GM18909 (cell line): ENCODE results near the gene SPIC.
"Not testable (repeated sequence)": the region's sequence is repeated elsewhere in the genome, so short reads cannot be mapped to it uniquely, and the experiment has no call there.

Experiments used
- ATAC-seq: cut with Tn5 transposase; IDR thresholded peaks from one replicate; pipeline ENCODE4 v1.9.1; 2021; ENCODE audit warnings: mild to moderate bottlenecking; ENCODE audit not compliant: unreplicated experiment, poor library complexity

The SPIC gene

GRCh38 chr12:101474711-101475386, at the start of gene SPIC:
Gene SPIC (plus strand): TSS chr12:101475336. CDS start chr12:101476905, 1,569 bp downstream.
- ATAC-seq: no peak

- no peak for ATAC-seq
These were observed 44.7 kb upstream of the SPIC start for GRCh38 chr12:101430456-101430855.

- ATAC-seq: no peak
These were observed 39.0 kb upstream of the SPIC start for GRCh38 chr12:101436136-101436535.

- ATAC-seq: no peak
These were observed 35.9 kb upstream of the SPIC start for GRCh38 chr12:101439236-101439635.

- ATAC-seq: no peak
These were observed 33.5 kb upstream of the SPIC start for GRCh38 chr12:101441461-101442224.

- no peak for ATAC-seq
These were observed 19.5 kb upstream of the SPIC start for GRCh38 chr12:101455685-101456084.

- no peak for ATAC-seq
These were observed 15.3 kb upstream of the SPIC start for GRCh38 chr12:101459642-101460346.

GRCh38 chr12:101468948-101469347, 6.2 kb upstream of the SPIC start:
- ATAC-seq: no peak

- no peak for ATAC-seq
These were observed 4.2 kb upstream of the SPIC start for GRCh38 chr12:101470939-101471338.

GRCh38 chr12:101471878-101472277, 3.3 kb upstream of the SPIC start:
- not testable (repeated sequence) for ATAC-seq

- no peak for ATAC-seq
These were observed 888 bp upstream of the SPIC start for GRCh38 chr12:101474248-101474647.

- ATAC-seq: no peak
These were observed 692 bp downstream of the SPIC start for GRCh38 chr12:101475751-101476305.

GRCh38 chr12:101480849-101481248, 5.7 kb downstream of the SPIC start:
- ATAC-seq: no peak

GRCh38 chr12:101485021-101485420, 9.9 kb downstream of the SPIC start:
- ATAC-seq: no peak

GRCh38 chr12:101488469-101488868, 13.3 kb downstream of the SPIC start:
- ATAC-seq: no peak

- no peak for ATAC-seq
These were observed 15.3 kb downstream of the SPIC start for GRCh38 chr12:101490286-101490920.

- no peak for ATAC-seq
These were observed 16.2 kb downstream of the SPIC start for GRCh38 chr12:101491329-101491728.

GRCh38 chr12:101493556-101493955, 18.4 kb downstream of the SPIC start:
- no peak for ATAC-seq

- ATAC-seq: no peak
These were observed 23.1 kb downstream of the SPIC start for GRCh38 chr12:101498252-101498651.

- no peak for ATAC-seq
These were observed 26.4 kb downstream of the SPIC start for GRCh38 chr12:101501410-101501995.
